NT2/D1 (cell line): Measurements from ENCODE around the gene LAMC1.

Experiments used
- YY1 ChIP-seq: IDR thresholded peaks from 2 replicates; pipeline ENCODE4 v1.6.1; 2011; ENCODE audit not compliant: insufficient read length, insufficient read depth
- ZNF274 ChIP-seq: IDR thresholded peaks from 2 replicates; pipeline ENCODE4 v1.6.1; 2011; ENCODE audit warnings: mild to moderate bottlenecking, low read depth, low read length

DNA sequence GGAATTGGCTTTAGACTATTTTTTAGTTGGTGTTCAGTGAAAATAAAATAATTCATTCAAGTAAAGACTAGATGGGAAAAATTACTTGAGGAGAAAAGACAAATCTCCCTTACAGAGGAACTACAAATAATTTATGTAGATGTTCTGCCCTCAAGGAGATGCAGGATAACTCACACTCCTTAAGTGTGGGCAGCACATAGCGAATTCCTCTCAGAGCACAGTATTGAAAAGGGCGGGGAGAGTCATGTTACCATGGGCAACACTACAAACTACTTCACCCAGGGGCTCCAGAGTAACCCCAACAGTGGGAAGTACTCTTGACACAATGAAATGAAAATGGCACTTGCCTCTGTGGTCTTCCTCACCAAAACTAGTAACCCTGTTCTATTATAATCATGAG is 142.2 kb downstream of the LAMC1 start:
- no peak for TF ChIP-seq YY1
- TF ChIP-seq ZNF274: no peak
